Keratinocyte (primary cell): ENCODE data around the gene KRT73.

ENCODE experiments used
- EZH2 ChIP-seq: IDR thresholded peaks from one replicate; pipeline ENCODE4 v1.6.1; 2012; ENCODE audit warnings: inconsistent platforms, mild to moderate bottlenecking, low read length, moderate library complexity
- TF ChIP-seq, protein P1 (sequence below), 3 experiments: IDR thresholded peaks in 1 of 3; conservative IDR thresholded peaks in 1 of 3; optimal IDR thresholded peaks in 1 of 3; 2 replicates in 2 of 3; 3 replicates in 1 of 3; pipeline versions ENCODE3 to v1.5.1; 2011; ENCODE audit warnings: low read length in 3 of 3, mild to moderate bottlenecking in 3 of 3, moderate library complexity in 2 of 3, control low read depth in 1 of 3, inconsistent platforms in 1 of 3; ENCODE audit not compliant: insufficient read depth in 2 of 3; ENCODE audit errors: extremely low read depth in 1 of 3

DNA sequence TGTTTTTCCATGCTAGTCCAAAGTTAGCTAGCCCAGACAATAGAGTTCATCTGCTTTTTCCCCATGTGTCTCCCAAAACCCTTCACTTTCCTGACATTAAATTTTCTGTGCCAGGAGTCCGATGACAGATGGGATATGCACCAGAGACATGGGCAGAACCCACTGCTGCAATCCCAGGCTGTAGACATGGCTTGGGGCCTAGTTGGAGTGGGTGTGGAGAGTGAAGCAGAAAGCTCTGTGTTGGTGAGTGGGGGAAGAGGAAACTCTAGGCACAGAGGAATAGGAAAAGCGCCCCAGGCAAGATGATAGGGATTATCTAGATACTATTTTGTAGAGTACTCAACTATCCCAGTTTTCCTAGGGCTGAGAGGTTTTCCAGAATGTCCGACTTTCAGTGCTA lies 39.9 kb downstream of the KRT73 start:
- TF ChIP-seq, protein P1, sequence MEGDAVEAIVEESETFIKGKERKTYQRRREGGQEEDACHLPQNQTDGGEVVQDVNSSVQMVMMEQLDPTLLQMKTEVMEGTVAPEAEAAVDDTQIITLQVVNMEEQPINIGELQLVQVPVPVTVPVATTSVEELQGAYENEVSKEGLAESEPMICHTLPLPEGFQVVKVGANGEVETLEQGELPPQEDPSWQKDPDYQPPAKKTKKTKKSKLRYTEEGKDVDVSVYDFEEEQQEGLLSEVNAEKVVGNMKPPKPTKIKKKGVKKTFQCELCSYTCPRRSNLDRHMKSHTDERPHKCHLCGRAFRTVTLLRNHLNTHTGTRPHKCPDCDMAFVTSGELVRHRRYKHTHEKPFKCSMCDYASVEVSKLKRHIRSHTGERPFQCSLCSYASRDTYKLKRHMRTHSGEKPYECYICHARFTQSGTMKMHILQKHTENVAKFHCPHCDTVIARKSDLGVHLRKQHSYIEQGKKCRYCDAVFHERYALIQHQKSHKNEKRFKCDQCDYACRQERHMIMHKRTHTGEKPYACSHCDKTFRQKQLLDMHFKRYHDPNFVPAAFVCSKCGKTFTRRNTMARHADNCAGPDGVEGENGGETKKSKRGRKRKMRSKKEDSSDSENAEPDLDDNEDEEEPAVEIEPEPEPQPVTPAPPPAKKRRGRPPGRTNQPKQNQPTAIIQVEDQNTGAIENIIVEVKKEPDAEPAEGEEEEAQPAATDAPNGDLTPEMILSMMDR (optimal IDR thresholded peaks at IDR 0.05 in 1 of 3, IDR thresholded peaks at IDR 0.05 in 1 of 3, conservative IDR thresholded peaks at IDR 0.05 in 1 of 3; ENCODE audit: extremely low read depth in 1 of 3, insufficient read depth in 2 of 3, low read length in 3 of 3) = no peak
- TF ChIP-seq EZH2 = no peak
